NCI-H1105 treated with DMSO at 0.1 percent for 48 hours (cell line): ENCODE data around the gene CDK8.
A peak's percentile ranks its signal among the peaks of the same experiment; 100 is the strongest.
"Not testable (repeated sequence)": the region's sequence is repeated elsewhere in the genome, so short reads cannot be mapped to it uniquely, and the experiment has no call there.

ENCODE experiments used
- DNase-seq: peaks from one replicate; lab custom pipeline; 2025; lab: John Stamatoyannopoulos, UW

CDK8 gene

DNA sequence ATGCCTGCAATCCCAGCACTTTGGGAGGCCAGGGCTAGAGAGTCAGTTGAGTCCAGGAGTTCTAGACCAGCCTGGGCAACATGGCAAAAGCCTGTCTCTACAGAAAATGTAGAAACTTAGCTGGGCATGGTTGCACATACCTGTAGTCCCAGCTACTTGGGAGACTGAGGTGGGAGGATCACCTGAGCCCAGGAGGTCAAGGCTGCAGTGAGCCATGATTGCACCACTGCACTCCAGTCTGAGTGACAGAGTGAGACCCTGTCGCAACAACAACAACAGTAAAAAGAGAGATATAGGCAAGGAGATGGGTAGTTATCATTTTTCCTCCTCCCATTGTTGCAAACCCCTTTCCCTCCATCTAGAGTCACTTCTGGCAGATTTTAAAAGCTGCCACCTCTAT lies 62.2 kb downstream of the CDK8 start:
- not testable (repeated sequence) for DNase-seq

DNA sequence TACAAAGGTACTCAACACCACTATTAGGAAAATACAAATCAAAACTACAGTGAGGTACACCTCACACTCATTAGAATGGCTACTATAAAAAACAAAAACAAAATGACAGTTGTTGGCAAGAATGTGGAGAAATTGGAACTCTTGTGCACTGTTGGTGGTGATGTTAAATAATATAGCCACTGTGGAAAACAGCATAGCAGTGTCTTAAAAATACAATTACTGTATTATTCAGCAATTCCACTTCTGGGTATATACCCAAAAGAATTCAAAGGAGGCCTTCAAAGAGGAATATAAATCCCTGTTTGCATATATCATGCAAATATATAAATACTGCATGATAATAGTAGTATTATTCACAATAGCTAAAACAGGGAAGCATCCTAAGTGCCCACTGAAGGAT lies 66.8 kb downstream of the CDK8 start:
- DNase-seq: no peak

DNA sequence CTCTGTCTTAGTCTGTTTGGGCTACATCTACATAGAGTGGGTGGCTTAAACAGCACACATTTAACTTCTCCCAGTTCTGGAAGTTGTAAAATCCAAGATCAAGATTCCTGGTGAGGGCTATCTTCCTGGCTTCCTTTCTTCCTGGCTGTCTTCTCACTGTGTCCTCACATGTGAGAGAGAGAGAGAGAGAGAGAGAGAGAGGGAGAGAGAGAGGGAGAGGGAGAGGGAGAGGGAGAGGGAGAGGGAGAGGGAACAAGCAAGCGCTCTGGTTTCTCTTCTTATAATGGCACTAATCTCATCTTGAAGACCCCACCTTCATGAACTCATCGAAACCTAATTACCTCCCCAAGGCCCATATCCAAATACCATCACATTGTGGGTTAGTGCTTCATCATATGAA lies 69.2 kb downstream of the CDK8 start:
- no peak for DNase-seq

DNA sequence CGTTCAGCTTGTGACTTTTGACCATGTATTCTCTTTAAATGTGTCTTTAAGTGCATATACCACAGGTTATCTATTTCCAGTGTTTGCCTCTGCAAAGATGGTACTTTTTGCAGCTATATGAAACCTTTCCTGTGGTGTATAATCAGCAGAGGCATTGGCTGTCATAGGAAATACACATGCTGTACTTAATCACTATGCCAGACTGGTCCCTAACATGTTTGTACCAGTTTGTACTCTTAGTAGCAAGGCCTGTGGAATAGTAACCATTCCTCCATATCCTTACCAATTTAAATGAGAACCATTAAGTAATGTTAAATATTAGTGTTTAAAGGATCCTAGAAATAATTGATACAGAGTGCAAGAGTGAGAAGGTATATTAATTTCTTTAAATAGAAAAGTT lies 69.8 kb downstream of the CDK8 start:
- DNase-seq: no peak

DNA sequence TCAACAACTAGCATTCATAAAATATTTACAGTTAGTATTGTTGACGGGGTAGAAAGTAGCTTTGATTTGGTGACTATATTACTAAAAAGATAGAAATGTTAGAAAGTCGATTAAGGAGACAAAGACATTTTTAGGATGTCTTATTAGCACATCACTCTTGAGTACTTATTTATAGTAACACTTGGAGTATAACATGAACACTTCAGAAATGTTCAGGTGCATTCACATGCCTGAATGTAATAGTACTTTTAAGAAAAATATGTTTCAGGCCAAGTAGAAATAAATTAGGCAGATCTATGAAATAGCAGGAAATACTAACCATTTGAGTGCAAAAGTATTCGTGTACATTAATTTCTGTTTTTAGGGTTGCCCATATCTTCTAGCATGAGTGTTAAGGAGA lies 70.4 kb downstream of the CDK8 start:
- DNase-seq: no peak

DNA sequence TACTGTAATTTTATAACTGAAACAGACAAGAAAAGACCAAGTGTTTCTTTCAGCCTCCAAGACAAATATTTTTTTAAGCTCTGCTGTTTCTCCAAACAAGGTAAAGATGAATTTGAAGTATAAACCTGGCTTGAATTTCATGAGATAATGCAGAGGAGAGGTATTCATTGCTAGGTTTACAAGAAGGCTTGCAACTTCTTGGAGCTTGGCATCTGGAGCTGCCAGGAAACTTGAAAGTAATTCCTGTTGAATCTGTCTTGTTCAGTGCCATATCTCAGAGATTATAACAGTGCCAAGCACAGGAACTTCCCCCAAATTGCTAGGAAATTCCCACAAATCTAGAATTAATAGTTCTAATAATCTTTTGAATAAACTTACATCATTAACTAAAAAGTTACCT lies 70.9 kb downstream of the CDK8 start:
- DNase-seq: no peak

DNA sequence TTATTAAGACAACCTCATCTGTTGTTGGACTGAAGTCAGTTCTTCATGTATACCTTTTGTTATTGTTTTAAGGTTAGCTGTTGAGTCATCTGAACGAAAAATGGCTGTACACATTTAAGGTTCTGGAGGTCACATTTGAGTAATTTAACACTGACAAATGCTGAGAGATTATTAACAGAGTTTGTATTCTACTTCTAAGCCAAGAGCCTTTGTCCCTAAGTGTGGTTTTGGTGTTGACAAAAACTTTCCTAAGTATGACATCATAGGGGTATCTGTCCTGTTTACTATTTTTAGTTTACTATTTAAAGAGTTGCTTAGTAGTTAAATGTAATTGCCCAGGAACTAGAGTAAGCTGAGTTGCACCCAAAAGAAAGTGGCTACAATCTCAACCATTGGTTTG lies 71.9 kb downstream of the CDK8 start:
- DNase-seq: no peak

DNA sequence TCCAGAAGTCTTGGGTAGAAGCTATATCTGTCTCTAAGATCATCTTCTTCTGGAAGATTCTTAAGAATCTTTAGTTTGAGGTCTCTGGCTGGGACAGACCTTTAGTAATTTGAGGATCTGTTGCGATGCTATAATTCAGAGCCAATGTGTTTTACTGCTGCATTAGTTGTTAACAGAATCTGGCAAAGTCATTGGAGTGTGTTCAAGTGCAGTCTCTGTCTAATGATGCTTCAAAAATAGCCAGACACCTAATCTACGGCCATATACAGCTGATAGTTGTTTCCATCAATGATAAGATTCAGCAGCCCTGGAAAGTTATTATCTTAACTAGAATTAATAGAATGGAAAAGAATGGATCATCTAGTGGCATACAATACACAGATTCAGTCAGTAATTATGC lies 72.6 kb downstream of the CDK8 start:
- no peak for DNase-seq

DNA sequence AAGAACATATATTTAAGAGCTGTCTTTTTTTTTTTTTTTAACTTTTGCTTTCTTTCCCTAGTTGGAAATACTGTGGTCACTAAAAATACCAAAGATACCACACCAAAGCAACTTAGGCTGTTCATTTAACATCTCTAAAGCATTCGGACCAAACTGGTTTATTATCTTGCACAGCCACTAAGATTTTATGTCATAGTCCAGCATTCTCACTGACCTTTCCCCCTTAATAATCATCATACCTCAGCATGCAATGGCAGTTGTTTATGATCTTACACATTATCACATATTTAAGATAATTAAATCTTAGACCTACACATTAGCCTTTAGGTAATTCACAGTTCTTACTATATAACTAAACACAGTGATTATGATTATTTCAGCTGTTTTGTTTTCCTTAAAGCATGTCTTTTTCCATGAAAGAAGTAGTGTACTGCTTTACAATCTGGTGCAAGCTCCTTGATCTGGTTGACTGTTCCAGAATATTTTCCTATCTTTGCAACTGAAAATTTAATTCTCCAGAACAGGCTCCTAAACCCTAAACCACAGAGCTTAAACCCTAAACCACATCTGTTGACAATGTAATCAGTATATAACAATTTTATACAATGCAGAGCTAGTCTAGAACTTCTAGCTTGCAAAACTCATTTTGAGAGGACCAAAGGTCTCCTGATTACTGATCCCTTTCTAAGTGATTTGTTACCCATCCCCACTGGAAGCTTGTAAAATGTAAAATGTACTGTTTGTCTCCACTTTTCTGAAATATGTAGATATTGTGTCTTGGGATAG lies 74.2 kb downstream of the CDK8 start:
- DNase-seq: no peak

DNA sequence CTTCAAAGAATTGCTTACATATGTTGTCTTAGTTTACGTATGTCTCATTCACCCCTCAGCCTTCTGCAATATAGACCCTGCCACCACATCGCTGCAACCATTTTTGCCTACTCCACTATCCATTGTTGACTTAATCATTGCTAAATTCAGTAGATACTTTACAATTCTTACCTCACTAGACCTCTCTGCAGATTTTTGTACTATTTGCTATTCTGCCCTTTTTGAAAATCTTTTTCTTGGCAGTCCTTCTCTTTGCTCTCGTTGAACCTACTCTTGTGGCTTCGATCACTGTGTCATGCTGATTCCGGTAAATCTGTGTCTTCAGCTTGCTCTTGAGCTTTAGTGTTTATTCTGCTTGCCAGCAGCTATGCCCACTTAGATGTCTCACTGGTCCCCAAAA lies 81.2 kb downstream of the CDK8 start:
- no peak for DNase-seq

DNA sequence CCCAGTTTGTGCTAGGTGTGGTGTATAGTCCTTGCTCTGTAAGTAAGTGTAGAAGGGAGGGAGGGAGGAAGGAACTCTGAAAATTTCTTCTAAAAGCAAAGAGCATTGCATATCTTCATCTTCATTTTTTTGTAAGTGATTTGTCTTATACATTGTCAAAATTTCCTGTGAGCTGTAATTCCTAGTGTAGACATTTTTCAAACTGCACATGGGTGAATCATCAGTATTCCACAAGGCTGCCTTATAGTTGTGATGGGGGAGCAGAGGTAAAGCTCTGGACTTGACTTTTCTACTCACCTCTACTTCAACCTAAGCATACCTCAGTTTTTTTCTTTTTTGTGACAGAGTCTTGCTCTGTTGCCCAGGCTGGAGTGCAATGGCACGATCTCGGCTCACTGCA lies 86.9 kb downstream of the CDK8 start:
- no peak for DNase-seq

DNA sequence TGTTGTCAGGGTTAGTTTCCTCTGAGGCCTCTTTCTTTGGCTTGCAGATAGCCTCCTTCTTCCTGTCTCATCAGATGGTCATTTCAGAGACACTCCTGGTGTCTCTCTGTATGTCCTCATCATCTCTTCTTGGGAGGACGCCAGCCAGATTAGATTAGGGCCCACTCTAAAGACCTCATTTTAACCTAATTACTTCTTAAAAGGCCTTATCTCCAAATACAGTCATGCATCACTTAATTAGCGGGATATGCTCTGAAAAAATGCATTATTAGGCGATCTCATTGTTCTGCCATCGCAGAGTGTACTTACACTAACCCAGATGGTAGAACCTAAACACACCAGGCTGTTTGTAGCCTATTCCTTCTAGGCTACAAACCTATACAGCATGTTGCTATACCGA lies 89.0 kb downstream of the CDK8 start:
- DNase-seq: peak; percentile 33

DNA sequence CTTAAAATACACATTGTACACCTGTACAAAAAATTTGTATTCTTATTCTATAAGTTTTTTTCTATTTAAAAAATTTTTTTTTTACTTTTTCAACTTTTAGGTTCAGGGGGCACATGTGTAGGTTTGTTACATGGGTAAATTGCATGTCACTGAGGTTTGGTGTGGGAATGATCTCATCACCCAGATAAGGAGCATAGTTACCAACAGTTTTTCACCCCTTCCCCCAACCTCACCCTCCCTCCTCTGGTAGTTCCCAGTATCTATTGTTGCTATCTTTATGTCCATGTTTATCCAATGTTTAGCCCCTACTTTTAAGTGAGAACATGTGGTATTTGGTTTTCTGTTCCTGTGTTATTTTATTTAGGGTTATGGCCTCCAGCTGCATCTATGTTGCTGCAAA lies 89.9 kb downstream of the CDK8 start:
- DNase-seq: no peak

DNA sequence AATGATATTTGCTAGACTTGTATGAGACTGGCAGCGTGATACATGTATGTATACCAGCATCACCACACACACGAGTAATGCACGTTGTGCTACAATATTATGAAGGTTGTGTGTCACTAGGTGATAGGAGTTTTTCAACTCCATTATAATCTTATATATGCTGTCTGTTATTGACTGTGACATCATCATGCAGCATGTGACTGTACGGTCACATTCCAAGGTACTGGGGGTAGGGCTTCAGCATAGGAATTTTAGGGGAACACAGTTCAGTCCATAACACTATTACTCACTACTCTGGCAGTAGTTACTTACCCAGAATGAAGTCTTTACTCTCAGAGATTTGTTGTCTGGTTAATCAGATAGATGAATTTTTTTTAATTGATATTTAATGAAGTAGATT lies 91.1 kb downstream of the CDK8 start:
- DNase-seq: no peak

DNA sequence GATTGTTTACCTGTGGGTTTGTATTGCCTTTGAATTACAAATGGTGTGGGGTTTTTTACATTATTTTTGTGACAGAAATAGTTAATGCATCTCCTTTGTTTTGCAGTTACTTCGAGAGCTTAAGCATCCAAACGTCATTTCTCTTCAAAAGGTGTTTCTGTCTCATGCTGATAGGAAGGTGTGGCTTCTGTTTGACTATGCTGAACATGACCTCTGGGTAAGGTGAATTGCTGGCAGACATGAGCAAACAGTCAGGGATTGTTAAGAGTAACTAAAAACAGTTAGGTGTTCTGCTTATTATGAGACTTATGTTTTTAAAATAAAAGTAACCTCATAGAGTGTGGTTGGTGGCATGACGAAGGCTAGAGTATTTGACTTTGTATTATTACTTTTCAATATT lies 95.0 kb downstream of the CDK8 start:
- DNase-seq: no peak

DNA sequence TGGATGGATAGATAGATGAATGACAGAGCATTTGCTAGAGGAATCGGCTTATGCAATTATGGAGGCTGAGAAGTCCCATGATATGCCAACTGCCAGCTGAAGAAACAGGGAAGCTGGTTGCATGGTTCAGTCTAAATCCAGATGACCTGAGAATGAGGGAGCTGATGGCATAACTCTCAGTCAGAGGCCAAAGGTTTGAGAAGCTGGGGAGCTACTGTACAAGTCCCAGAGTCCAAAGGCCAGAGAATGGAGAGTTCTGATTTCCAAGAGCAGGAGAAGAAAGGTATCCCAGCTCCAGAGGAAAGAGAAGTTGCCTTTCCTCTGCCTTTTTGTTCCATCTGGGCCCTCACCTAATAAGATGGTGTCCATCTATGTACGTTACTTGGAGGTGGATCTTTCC lies 108.3 kb downstream of the CDK8 start:
- no peak for DNase-seq

DNA sequence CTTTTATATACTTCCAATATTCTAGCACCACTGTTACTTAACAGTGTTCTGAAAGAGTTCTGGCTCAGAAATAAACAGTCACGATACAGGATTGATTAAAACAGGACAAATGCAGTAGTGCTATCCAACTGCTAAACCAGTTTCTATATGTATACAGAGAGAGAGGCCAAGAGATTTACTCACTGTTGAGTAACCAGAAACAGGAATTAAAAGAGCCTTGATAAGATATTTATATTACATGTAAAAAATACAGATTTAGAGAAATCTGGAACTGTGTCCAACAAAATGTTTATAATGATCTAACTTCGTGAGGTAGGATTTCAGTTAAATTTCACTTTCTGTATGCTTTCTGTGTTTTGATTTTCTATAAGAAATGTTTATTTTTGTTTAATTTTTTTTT lies 116.6 kb downstream of the CDK8 start:
- no peak for DNase-seq

DNA sequence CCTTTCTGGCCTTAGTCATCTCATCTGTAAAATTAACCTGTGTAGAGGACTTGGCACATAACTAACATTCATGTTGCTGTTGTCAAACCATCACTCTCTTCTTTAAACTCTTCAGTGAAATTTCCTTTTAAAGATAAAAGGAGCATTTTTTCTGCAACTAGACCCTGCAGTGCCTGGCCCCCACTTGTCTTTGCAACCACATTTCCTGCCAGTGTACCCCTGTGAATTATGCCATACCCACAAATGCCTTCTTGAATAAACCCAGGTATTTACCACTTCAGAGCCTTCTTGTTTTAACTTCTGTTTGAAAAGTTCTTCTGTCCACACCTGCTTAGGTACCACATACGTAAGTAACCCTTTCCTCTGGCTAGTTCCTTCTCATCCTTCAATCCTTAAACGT lies 118.8 kb downstream of the CDK8 start:
- DNase-seq: no peak

DNA sequence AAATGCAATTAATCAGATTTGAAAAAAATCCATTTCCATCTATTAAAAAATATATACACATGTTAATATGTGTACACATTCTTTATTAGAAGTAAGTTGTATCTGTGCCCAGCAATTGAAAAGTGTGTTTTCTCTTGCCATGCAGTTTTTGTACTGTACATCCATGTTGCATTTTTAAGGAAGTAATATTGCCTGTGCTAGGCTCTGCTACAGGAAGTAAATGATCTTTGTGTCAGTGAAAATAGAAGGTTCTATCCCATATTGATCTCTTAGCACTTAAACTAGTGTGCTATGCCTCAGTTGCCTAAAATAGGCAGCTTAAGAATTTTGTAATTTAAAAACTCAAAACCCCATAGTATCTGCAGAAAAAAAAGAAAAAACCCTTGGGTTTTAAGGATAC lies 122.5 kb downstream of the CDK8 start:
- DNase-seq: no peak

DNA sequence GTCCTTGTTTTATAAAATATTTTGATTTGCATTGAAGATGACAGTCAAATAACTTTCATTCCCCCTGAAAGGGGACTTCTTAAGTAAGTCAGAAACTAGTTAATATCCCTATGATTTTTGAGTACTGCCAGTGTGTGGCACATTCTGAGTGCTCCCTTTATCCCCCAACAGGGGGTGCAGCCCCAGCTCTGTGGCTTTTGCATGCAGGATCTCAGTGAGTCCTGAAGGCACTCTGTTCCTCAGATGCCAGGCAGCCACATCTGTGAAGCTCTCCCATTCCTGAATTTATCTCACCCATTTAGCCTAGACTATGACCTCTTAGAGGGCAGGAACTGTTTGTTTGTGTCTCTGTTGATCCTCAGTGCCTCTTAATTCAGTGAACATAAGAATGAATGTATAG lies 123.1 kb downstream of the CDK8 start:
- no peak for DNase-seq

DNA sequence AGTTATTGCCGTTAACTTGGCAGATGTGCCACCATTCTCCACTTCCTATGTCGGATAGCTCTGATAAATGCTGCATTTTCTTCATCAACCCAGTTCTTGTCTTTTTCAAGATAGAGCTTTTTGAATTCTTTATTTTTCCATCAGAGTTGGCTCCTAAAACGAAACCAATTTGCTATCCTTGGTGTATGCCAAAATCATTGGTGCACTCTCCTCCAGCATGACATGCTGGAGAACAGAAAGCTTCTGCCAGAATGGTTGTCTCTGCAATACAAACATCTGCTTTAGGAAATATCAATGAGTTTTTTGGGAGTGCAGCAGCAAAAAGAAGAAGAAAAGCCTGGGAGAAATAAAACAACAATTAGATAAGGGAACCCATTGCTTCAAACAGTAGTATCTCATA lies 124.2 kb downstream of the CDK8 start:
- no peak for DNase-seq

DNA sequence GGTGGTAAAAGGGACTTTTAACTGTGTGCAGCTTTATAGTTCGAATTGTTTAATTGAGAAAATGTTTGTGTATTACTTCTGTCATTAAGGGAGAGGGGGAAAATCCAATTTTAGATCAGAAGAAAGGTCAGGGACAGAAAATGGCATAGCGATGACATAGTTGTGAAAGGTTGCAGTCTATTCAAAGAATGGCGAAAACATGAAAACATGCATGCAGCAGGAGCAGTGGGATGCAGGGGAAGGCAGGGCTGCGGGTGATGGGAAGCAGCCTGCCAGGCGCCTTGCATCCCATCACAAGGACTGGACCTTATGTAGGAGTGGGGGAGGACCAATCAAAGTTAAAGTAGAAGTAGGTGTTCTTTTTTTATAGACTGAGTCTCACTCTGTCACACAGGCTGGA lies 125.9 kb downstream of the CDK8 start:
- DNase-seq: no peak

DNA sequence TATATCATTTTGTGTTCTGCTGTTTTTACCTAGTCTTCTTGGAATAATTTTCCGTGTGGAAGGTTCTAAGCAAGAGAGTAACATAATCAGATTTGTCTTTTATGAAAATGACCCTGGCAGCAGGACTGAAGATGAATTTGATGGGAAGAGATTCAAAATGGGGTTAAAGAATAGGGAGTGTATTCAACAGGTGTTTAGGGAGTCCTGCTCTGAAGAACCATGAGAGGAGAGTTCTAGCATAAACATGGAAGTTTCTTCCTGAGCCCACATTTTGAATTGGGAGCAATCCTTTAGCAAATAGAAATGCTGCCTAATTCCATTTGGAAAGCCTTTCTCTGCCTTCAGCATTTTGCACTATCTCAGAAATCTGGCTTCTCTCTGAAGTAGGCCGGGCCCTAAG lies 127.0 kb downstream of the CDK8 start:
- no peak for DNase-seq

DNA sequence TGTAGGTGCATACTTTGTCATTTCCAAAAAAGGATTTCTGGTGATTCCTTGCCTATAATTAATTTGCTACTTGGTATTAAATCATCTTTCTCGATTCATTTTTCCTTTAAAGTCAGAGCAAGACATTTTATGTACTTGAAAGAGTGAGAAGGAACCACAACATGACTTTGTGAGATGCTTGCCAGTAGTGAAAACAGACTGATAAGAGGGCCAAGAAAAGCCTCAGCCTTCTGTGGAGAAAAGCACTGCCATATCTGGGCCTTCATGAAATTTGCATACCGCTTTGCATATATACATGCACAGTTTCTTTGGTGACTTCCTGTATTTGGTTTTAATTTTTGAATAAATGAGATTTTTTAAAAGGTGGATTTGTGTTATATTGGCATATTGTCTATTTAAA lies 128.4 kb downstream of the CDK8 start:
- DNase-seq: no peak

DNA sequence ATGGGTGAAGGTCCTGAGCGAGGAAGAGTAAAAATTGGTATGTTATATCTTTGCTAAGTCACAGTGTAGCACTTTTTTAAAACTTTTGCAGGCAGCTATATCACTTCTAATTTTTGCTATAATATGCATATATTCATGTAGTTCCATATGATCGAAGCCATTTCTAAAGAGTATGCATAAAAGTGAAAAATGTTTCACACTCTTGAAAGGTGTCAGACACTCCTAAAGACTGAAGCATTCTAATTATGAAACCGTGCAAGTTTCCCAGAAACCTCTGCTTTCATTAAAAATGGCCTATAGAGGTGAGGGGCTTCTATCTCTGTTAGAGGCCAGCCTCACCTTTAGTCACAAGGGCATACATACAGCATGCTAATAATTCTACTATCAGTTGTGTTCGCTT lies 128.9 kb downstream of the CDK8 start:
- no peak for DNase-seq
